ENCODE results near the gene FRY. TPM values are rescaled to one million over a fixed set of nuclear protein-coding genes. Genes with fewer than 3 reads are reported as not detected.

FRY gene
- total and polyA plus RNA-seq, 10 of the 15 experiments (the other 5 are each of a cell fraction or from before 2014, with no cell fraction given): 0.18 to 1.4 (median 0.30) TPM

GRCh38 chr13:32229443-32229842 lies 197.9 kb downstream of the FRY start:
- ChIA-PET SMC1A (ENCODE audit: uncharacterized antibody, unreplicated experiment) (no interaction called here), RAD21 (ENCODE audit: unreplicated experiment) (no interaction called here), CTCF (interaction anchor here (0.9 kb wide), 1 partner anchor 64 kb away, joined by 3 read pairs; no protein-coding TSS in a partner anchor), POLR2A (no interaction called here)
- Histone ChIP-seq H3K9ac (ENCODE audit: control insufficient read depth, insufficient read depth, low read length) (no peak overlapping the region), H3K36me3 (ENCODE audit: control insufficient read depth in 2 of 2, insufficient read depth in 2 of 2, low read length in 1 of 2) (no peaks in the 10 kb centered on the region), H3K27ac (ENCODE audit: control insufficient read depth, insufficient read depth) (no peak overlapping the region), H3K4me2 (ENCODE audit: control insufficient read depth, insufficient read depth) (no peak overlapping the region), H3K9me3 (replicated peaks; ENCODE audit: control insufficient read depth, insufficient read depth, low read length) (no peaks in the 10 kb centered on the region), H4K20me1 (ENCODE audit: control insufficient read depth, insufficient read depth) (no peaks in the 10 kb centered on the region), H3K4me3 (no peak overlapping the region), H3K79me2 (ENCODE audit: control insufficient read depth, insufficient read depth, low read length) (no peaks in the 10 kb centered on the region), H2AFZ (ENCODE audit: control insufficient read depth, low read depth, low read length) (no peak overlapping the region), H3K27me3 (replicated peaks in 1 of 2; ENCODE audit: control insufficient read depth in 2 of 2, insufficient read depth in 2 of 2, low read length in 1 of 2) (no peaks in the 10 kb centered on the region), H3K4me1 (ENCODE audit: control insufficient read depth, insufficient read depth, low read length) (no peaks in the 10 kb centered on the region)
- BruUV-seq (replicated peaks): no TSS peak
- TF ChIP-seq KLF5 (IDR thresholded peaks at IDR 0.05; ENCODE audit: partially characterized antibody) (no peak), ZNF384 (IDR thresholded peaks at IDR 0.05; ENCODE audit: borderline replicate concordance, low read depth, low read length) (no peak)
- DNase-seq (ENCODE audit: low read depth, low spot score) (no peak), ATAC-seq (no peak), FAIRE-seq (no peak)
- intact Hi-C loops (cut with micrococcal nuclease; ENCODE audit: unreplicated experiment): no loop called here
- in situ Hi-C loops (cut with MboI): no loop called here
- WGBS (ENCODE audit: insufficient coverage, insufficient replicate concordance, low lambda C conversion rate, missing lambda C conversion rate): 65% methylated on average over 3 of the region's 3 CpGs

- ATAC-seq (no peak), DNase-seq (ENCODE audit: low read depth, low spot score) (no peak), FAIRE-seq (no peak)
- Histone ChIP-seq H3K36me3 (ENCODE audit: control insufficient read depth in 2 of 2, insufficient read depth in 2 of 2, low read length in 1 of 2) (no peaks in the 10 kb centered on the region), H4K20me1 (ENCODE audit: control insufficient read depth, insufficient read depth) (no peaks in the 10 kb centered on the region), H3K4me2 (ENCODE audit: control insufficient read depth, insufficient read depth) (no peak overlapping the region), H2AFZ (ENCODE audit: control insufficient read depth, low read depth, low read length) (no peak overlapping the region), H3K4me1 (ENCODE audit: control insufficient read depth, insufficient read depth, low read length) (no peaks in the 10 kb centered on the region), H3K9me3 (replicated peaks; ENCODE audit: control insufficient read depth, insufficient read depth, low read length) (no peaks in the 10 kb centered on the region), H3K27me3 (replicated peaks in 1 of 2; ENCODE audit: control insufficient read depth in 2 of 2, insufficient read depth in 2 of 2, low read length in 1 of 2) (no peaks in the 10 kb centered on the region), H3K79me2 (ENCODE audit: control insufficient read depth, insufficient read depth, low read length) (no peaks in the 10 kb centered on the region), H3K27ac (ENCODE audit: control insufficient read depth, insufficient read depth) (no peak overlapping the region), H3K4me3 (no peak overlapping the region), H3K9ac (ENCODE audit: control insufficient read depth, insufficient read depth, low read length) (no peak overlapping the region)
- ChIA-PET CTCF (no interaction called here), POLR2A (no interaction called here), RAD21 (ENCODE audit: unreplicated experiment) (no interaction called here), SMC1A (ENCODE audit: uncharacterized antibody, unreplicated experiment) (no interaction called here)
- TF ChIP-seq CBFB (IDR thresholded peaks at IDR 0.05; ENCODE audit: low read depth) (no peak), PAX8 (IDR thresholded peaks at IDR 0.05) (no peak), ATF2 (IDR thresholded peaks at IDR 0.05; ENCODE audit: low read length) (no peak), ESRRA (IDR thresholded peaks at IDR 0.05; ENCODE audit: low read length) (no peak), TARDBP (IDR thresholded peaks at IDR 0.05; ENCODE audit: borderline replicate concordance) (no peak), MYC (IDR thresholded peaks at IDR 0.05; ENCODE audit: insufficient read depth, insufficient read length, insufficient replicate concordance, low read length, severe bottlenecking) (no peak), POLR2AphosphoS2 (IDR thresholded peaks at IDR 0.05; ENCODE audit: low read depth, low read length) (no peak), ZNF274 (IDR thresholded peaks at IDR 0.05; ENCODE audit: insufficient read depth, insufficient read length) (no peak), STAT1 (conservative IDR thresholded peaks at IDR 0.05) (no peak)
- in situ Hi-C loops (cut with MboI) (no loop called here), intact Hi-C loops (cut with micrococcal nuclease; ENCODE audit: unreplicated experiment) (no loop called here)
- BruUV-seq (replicated peaks): no TSS peak
- 61% methylated on average over 3 of the region's 3 CpGs for WGBS (ENCODE audit: insufficient coverage, insufficient replicate concordance, low lambda C conversion rate, missing lambda C conversion rate)
Observed at GRCh38 chr13:32232263-32232662, 200.7 kb downstream of the FRY start.
